ENCODE measurements around the gene KIAA0232.

The KIAA0232 gene

GRCh38 chr4:6916069-6916586 is 133.6 kb downstream of the KIAA0232 start:
- no peak overlapping the region for H3K4me3 ChIP-seq (ENCODE audit: low read depth, low read length)
- TF ChIP-seq CTCF (IDR thresholded peaks at IDR 0.05; ENCODE audit: low read depth, low read length), result no peak
- TF ChIP-seq MYC (IDR thresholded peaks at IDR 0.05; ENCODE audit: low read depth, low read length), result no peak
- no peak for TF ChIP-seq POLR2A (IDR thresholded peaks at IDR 0.05; ENCODE audit: extremely low read depth, insufficient read length)
- no peak for TF ChIP-seq MAX (IDR thresholded peaks at IDR 0.05; ENCODE audit: low read depth, low read length)
- DNase-seq (ENCODE audit: low read depth), result no peak

GRCh38 chr4:6916587-6917460 is 134.3 kb downstream of the KIAA0232 start:
- H3K4me3 ChIP-seq (ENCODE audit: low read depth, low read length), result no peak overlapping the region
- TF ChIP-seq CTCF (IDR thresholded peaks at IDR 0.05; ENCODE audit: low read depth, low read length) (no peak), MYC (IDR thresholded peaks at IDR 0.05; ENCODE audit: low read depth, low read length) (peak; percentile 81; the same call in 1 of the 2 replicates), MAX (IDR thresholded peaks at IDR 0.05; ENCODE audit: low read depth, low read length) (peak; percentile 81), POLR2A (IDR thresholded peaks at IDR 0.05; ENCODE audit: extremely low read depth, insufficient read length) (no peak)
- peak; percentile 93 for DNase-seq (ENCODE audit: low read depth)

- H3K4me3 ChIP-seq (ENCODE audit: low read depth, low read length), result no peak overlapping the region
- DNase-seq (ENCODE audit: low read depth), result peak; percentile 91
- peak; percentile 83 for TF ChIP-seq CTCF (IDR thresholded peaks at IDR 0.05; ENCODE audit: low read depth, low read length)
- peak; percentile 91 for TF ChIP-seq MYC (IDR thresholded peaks at IDR 0.05; ENCODE audit: low read depth, low read length)
- TF ChIP-seq MAX (IDR thresholded peaks at IDR 0.05; ENCODE audit: low read depth, low read length), result peak; percentile 94
- TF ChIP-seq POLR2A (IDR thresholded peaks at IDR 0.05; ENCODE audit: extremely low read depth, insufficient read length), result no peak
Measured at GRCh38 chr4:6917461-6918271, 135.1 kb downstream of the KIAA0232 start.

- DNase-seq (ENCODE audit: low read depth), result peak; percentile 65
Measured at GRCh38 chr4:6918338-6918737, 135.8 kb downstream of the KIAA0232 start.

More at GRCh38 chr4:6918338-6918737, 135.8 kb downstream of the KIAA0232 start:
- TF ChIP-seq MAX (IDR thresholded peaks at IDR 0.05; ENCODE audit: low read depth, low read length) (no peak), CTCF (IDR thresholded peaks at IDR 0.05; ENCODE audit: low read depth, low read length) (no peak), POLR2A (IDR thresholded peaks at IDR 0.05; ENCODE audit: extremely low read depth, insufficient read length) (no peak), MYC (IDR thresholded peaks at IDR 0.05; ENCODE audit: low read depth, low read length) (no peak)
- H3K4me3 ChIP-seq (ENCODE audit: low read depth, low read length), result no peak overlapping the region

Data from NB4 (cell line).